Neuronal stem cell (in vitro differentiated cells): ENCODE results near the gene ATAD3A.
"Not testable (repeated sequence)": the region's sequence is repeated elsewhere in the genome, so short reads cannot be mapped to it uniquely, and the experiment has no call there.

Experiments used
- DNase-seq: peaks from one replicate; pipeline ENCODE4 v3.0.0-alpha.2; 2013; ENCODE audit warnings: low spot score
- H2AFZ ChIP-seq: one replicate; pipeline ENCODE4 v1.6.1; 2013; ENCODE audit warnings: mild to moderate bottlenecking, low read length, inconsistent platforms
- H2AK5ac ChIP-seq: 2 replicates; pipeline ENCODE4 v1.6.1; 2013; ENCODE audit warnings: low read depth, mild to moderate bottlenecking, inconsistent platforms, low read length, moderate library complexity, mixed read lengths
- H2BK120ac ChIP-seq: 2 replicates; pipeline ENCODE4 v1.6.1; 2013; ENCODE audit warnings: low read depth, mild to moderate bottlenecking, inconsistent platforms, low read length, moderate library complexity, mixed read lengths
- H2BK12ac ChIP-seq: one replicate; pipeline ENCODE4 v1.6.1; 2013; ENCODE audit warnings: low read length, inconsistent platforms
- H2BK15ac ChIP-seq: 2 replicates; pipeline ENCODE4 v1.6.1; 2013; ENCODE audit warnings: mild to moderate bottlenecking, low read length, inconsistent platforms, mixed read lengths
- H2BK5ac ChIP-seq: one replicate; pipeline ENCODE4 v1.6.1; 2013; ENCODE audit warnings: inconsistent platforms, mild to moderate bottlenecking, low read length, moderate library complexity
- H3K14ac ChIP-seq: one replicate; pipeline ENCODE4 v1.6.1; 2013; ENCODE audit warnings: low read length, inconsistent platforms
- H3K18ac ChIP-seq: 2 replicates; pipeline ENCODE4 v1.6.1; 2013; ENCODE audit warnings: low read length, inconsistent platforms
- H3K23ac ChIP-seq: 2 replicates; pipeline ENCODE4 v1.6.1; 2013; ENCODE audit warnings: low read depth, mild to moderate bottlenecking, mixed read lengths, low read length, inconsistent platforms; ENCODE audit not compliant: poor library complexity
- H3K27ac ChIP-seq: replicated peaks from 3 replicates; pipeline ENCODE4 v1.5.1; 2013; ENCODE audit warnings: low read length, inconsistent platforms
- H3K27me3 ChIP-seq, 3 experiments: 2 replicates each; pipeline ENCODE4 v1.6.1; 2013; ENCODE audit warnings: low read length in 3 of 3, mild to moderate bottlenecking in 2 of 3, inconsistent platforms in 1 of 3, low read depth in 1 of 3, mixed read lengths in 1 of 3, moderate library complexity in 1 of 3; ENCODE audit not compliant: control insufficient read depth in 3 of 3, insufficient read depth in 3 of 3
- H3K36me3 ChIP-seq, 2 donors: replicated peaks in 1 of 2; 2 replicates each; pipeline ENCODE4 v1.6.1; 2013; ENCODE audit warnings: low read length in 2 of 2; ENCODE audit not compliant: control insufficient read depth in 2 of 2, insufficient read depth in 2 of 2
- H3K4ac ChIP-seq: 2 replicates; pipeline ENCODE4 v1.6.1; 2013; ENCODE audit warnings: inconsistent platforms, mild to moderate bottlenecking, low read length, moderate library complexity
- H3K4me1 ChIP-seq, 2 donors: 1 replicate in 1 of 2; 2 replicates in 1 of 2; pipeline ENCODE4 v1.6.1; 2013; ENCODE audit warnings: low read length in 2 of 2, low read depth in 1 of 2; ENCODE audit not compliant: control insufficient read depth in 2 of 2, insufficient read depth in 1 of 2
- H3K4me2 ChIP-seq: one replicate; pipeline ENCODE4 v1.6.1; 2013; ENCODE audit warnings: mild to moderate bottlenecking, low read length, inconsistent platforms; ENCODE audit not compliant: insufficient read depth, poor library complexity, severe bottlenecking
- H3K4me3 ChIP-seq, 2 donors: 2 replicates each; pipeline ENCODE4 v1.5.1; 2013; ENCODE audit warnings: low read length in 2 of 2, mild to moderate bottlenecking in 2 of 2, inconsistent platforms in 1 of 2, moderate library complexity in 1 of 2
- H3K79me1 ChIP-seq: one replicate; pipeline ENCODE4 v1.6.1; 2013; ENCODE audit warnings: low read depth, mild to moderate bottlenecking, inconsistent platforms, low read length, moderate library complexity
- H3K9ac ChIP-seq: one replicate; pipeline ENCODE4 v1.6.1; 2013; ENCODE audit warnings: mild to moderate bottlenecking, low read depth, low read length, inconsistent platforms; ENCODE audit not compliant: poor library complexity
- H3K9me3 ChIP-seq, 2 donors: replicated peaks in 1 of 2; 2 replicates each; pipeline versions ENCODE3 to v1.6.1; 2013; ENCODE audit warnings: low read length in 2 of 2, mild to moderate bottlenecking in 2 of 2, inconsistent platforms in 1 of 2, low read depth in 1 of 2, mixed read lengths in 1 of 2, moderate library complexity in 1 of 2; ENCODE audit not compliant: control insufficient read depth in 2 of 2, insufficient read depth in 1 of 2
- H4K8ac ChIP-seq: one replicate; pipeline ENCODE4 v1.6.1; 2013; ENCODE audit warnings: low read depth, mild to moderate bottlenecking, inconsistent platforms, low read length, moderate library complexity
- H4K91ac ChIP-seq: one replicate; pipeline ENCODE4 v1.6.1; 2013; ENCODE audit warnings: low read length, low read depth, mild to moderate bottlenecking, inconsistent platforms; ENCODE audit not compliant: poor library complexity
- WGBS, 2 donors: extraction: QIAGEN DNeasy Blood & Tissue Kit; methylation state at CpG; one replicate each; pipeline ENCODE4 v1.1.7; 2013; ENCODE audit warnings: missing lambda C conversion rate in 2 of 2, mixed read lengths in 1 of 2; ENCODE audit not compliant: insufficient read length in 2 of 2, insufficient replicate concordance in 1 of 2; ENCODE audit errors: extremely low coverage in 2 of 2; 5-methylcytosine and 5-hydroxymethylcytosine counted together

ATAD3A gene

DNA sequence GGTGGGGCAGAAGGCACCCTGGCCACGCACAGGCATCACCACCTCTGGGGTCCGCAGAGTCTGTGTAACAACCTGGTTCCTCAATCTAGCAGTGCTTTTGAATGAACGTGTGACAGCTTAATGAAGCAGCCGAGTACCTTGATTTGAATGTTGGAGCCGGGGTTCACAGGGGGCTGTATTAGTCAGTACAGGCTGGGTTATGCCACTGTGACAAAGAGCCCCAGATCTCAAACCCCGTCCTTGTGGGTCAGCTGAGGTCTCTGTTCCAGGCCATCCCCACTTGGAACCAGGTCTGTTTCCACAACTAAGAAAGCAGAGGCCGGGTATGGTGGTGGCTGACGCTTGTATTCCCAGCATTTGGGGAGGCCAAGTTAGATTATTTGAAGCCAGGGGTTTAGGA, 18.0 kb downstream of the ATAD3A start:
- Histone ChIP-seq H3K9me3 (peaks cover 4 to 17% of the 10 kb centered on the region in 2 donors), H2BK120ac (no peak overlapping the region), H3K4ac (no peak overlapping the region), H3K4me3 (no peak overlapping the region), H3K14ac (no peak overlapping the region), H3K27me3 (no peaks in the 10 kb centered on the region), H3K79me1 (peaks cover 4% of the 10 kb centered on the region), H2AK5ac (no peak overlapping the region), H3K23ac (no peak overlapping the region), H4K91ac (no peak overlapping the region), H2BK5ac (no peak overlapping the region), H4K8ac (no peak overlapping the region), H3K4me2 (no peak overlapping the region), H2BK15ac (no peak overlapping the region), H3K9ac (no peak overlapping the region), H3K18ac (no peak overlapping the region), H2AFZ (no peak overlapping the region), H3K27ac (no peak overlapping the region), H2BK12ac (no peak overlapping the region), H3K4me1 (no peaks in the 10 kb centered on the region), H3K36me3 (peaks cover 14 to 39% of the 10 kb centered on the region in 2 donors)
- no peak for DNase-seq
- WGBS, 2 donors, result no CpG with 5 or more reads among the region's 8 CpGs

DNA sequence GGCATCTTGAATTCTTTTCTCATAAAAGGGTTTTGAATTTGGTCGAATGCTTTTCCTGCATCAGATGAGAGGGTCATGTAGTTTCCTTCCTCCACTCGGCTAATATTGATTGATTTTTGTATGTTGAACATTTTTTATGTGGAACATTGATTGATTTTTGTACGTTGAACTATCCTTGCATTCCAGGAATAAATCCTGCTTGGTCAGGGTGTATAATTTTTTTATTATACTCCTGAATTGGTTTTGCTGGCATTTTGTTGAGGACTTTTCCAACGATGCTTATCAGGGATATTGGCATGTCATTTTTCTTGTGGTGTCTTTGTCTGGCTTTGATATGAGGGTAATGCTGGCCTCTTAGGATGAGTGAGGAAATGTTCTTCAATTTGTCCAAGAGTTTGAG, 20.0 kb downstream of the ATAD3A start:
- H3K79me1 ChIP-seq, result peaks cover 14% of the 10 kb centered on the region
- no peaks in the 10 kb centered on the region for H3K4me1 ChIP-seq
- no peak overlapping the region for H2AK5ac ChIP-seq
- no peak for DNase-seq
- no peak overlapping the region for H3K9ac ChIP-seq
- no peak overlapping the region for H2AFZ ChIP-seq
- no peak overlapping the region for H3K4me2 ChIP-seq
- H3K27me3 ChIP-seq, result no peaks in the 10 kb centered on the region
- WGBS, 2 donors, result no CpG with 5 or more reads among the region's 4 CpGs
- no peak overlapping the region for H2BK120ac ChIP-seq
- H3K14ac ChIP-seq, result no peak overlapping the region
- no peak overlapping the region for H4K91ac ChIP-seq
- H2BK12ac ChIP-seq, result no peak overlapping the region
- no peak overlapping the region for H3K27ac ChIP-seq
- peaks cover 14 to 34% of the 10 kb centered on the region in 2 donors for H3K36me3 ChIP-seq
- no peak overlapping the region for H2BK5ac ChIP-seq
- H3K4ac ChIP-seq, result no peak overlapping the region
- H3K4me3 ChIP-seq, result no peak overlapping the region
- no peak overlapping the region for H4K8ac ChIP-seq
- no peak overlapping the region for H2BK15ac ChIP-seq
- no peak overlapping the region for H3K18ac ChIP-seq
- no peak overlapping the region for H3K23ac ChIP-seq
- H3K9me3 ChIP-seq, result peaks cover 4 to 17% of the 10 kb centered on the region in 2 donors

DNA sequence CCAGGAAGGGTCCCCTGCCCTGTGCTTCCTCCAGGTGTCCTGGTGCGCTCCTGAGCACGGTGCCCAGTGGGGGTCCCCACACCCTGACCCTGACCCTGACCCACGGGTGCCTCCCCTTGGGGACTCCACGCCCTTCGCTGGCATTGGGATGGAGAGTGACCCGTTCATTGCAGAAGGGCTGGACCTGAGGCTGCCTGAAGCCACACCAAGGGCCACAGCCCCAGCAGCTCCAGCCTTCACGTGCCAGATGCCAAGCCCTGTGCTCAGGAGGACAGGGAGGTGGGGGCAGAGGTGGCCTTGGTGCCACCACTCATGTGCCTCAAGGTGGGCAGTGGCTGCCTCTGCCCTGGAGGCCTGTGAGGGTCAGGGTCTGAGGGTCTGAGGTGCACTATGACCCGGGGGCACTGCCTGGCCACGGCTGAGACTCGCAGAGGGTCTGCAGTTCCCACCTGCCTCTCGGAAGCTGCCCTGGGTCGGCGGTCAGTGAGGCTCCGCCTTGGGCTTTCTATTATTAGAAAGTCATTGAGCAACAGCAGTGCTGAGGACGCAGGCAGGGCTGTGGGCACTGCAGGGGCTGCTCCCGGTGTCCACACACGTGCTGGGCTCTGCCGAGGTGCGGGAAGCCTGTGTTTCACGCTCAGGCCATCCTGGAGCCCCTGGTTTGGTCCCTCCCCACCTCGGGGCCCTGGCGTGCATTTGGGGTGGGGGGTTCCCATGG, 21.4 kb downstream of the ATAD3A start:
- not testable (repeated sequence) for H2AK5ac ChIP-seq, H2AFZ ChIP-seq, H2BK120ac ChIP-seq, H3K4me2 ChIP-seq, H3K27me3 ChIP-seq, H3K18ac ChIP-seq, H2BK5ac ChIP-seq, H2BK12ac ChIP-seq, DNase-seq, H3K4ac ChIP-seq, H4K91ac ChIP-seq, H3K4me1 ChIP-seq, H2BK15ac ChIP-seq, H3K23ac ChIP-seq, H3K4me3 ChIP-seq, H3K9ac ChIP-seq, H3K27ac ChIP-seq, H4K8ac ChIP-seq, H3K14ac ChIP-seq
- WGBS, 2 donors, result no CpG with 5 or more reads among the region's 22 CpGs
- Histone ChIP-seq H3K36me3 (peaks cover 19 to 22% of the 10 kb centered on the region in 2 donors), H3K9me3 (peaks cover 4 to 17% of the 10 kb centered on the region in 2 donors), H3K79me1 (peaks cover 27% of the 10 kb centered on the region)

DNA sequence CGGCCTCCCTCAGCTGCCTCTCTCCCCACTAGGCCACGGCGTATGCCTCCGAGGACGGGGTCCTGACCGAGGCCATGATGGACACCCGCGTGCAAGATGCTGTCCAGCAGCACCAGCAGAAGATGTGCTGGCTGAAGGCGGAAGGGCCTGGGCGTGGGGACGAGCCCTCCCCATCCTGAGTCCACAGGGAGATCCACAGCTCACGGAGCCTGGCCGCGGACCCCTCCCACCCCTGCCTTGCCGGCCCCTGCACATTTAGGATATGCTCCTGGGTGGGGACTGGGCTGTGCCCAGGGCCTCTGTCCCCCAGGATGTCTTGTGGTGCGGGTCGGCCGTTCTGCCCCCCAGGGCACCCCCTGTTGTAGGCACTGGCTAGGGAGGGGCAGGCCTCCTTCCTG, 21.9 kb downstream of the ATAD3A start:
- not testable (repeated sequence) for H3K4me3 ChIP-seq, H3K9ac ChIP-seq, H2BK15ac ChIP-seq, H3K4me1 ChIP-seq, H2AFZ ChIP-seq, DNase-seq, H4K91ac ChIP-seq, H2BK5ac ChIP-seq, H3K14ac ChIP-seq, H3K27ac ChIP-seq, H3K18ac ChIP-seq, H2AK5ac ChIP-seq, H2BK12ac ChIP-seq, H3K27me3 ChIP-seq, H2BK120ac ChIP-seq, H3K4me2 ChIP-seq, H3K4ac ChIP-seq, H3K23ac ChIP-seq, H4K8ac ChIP-seq
- peaks cover 6 to 17% of the 10 kb centered on the region in 2 donors for H3K9me3 ChIP-seq
- H3K36me3 ChIP-seq, result peaks cover 16 to 23% of the 10 kb centered on the region in 2 donors
- WGBS, 2 donors, result no CpG with 5 or more reads among the region's 18 CpGs
- H3K79me1 ChIP-seq, result peaks cover 30% of the 10 kb centered on the region
